Activated effector memory CD4-positive, alpha-beta T cell treated with Interleukin-2 at 50 U/mL for 16 hours (primary cell): ENCODE measurements around the gene OTOA.
"Not testable (repeated sequence)": the region's sequence is repeated elsewhere in the genome, so short reads cannot be mapped to it uniquely, and the experiment has no call there.

Experiments
- DNase-seq: peaks from one replicate; pipeline ENCODE4 v3.0.0-alpha.2; 2020

OTOA gene

DNA sequence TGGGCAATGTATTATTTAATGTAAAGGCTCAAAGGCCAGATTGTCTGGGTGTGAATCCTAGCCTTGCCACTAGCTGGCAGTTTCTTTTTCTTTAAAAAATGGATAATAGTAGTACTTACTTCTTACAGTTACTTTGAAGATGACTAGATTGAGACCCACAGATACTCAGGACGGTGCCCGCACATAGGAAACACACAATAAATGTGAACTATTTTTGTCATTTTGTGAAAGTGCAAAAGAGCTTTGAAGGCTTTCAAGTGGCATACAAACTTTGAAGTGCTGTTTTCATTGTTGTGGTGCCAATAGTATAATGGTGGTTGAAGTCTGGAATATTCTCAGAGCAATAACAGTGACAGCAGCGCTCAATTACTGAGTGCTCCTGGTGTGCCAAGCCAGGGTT, 63.6 kb downstream of the OTOA start:
- DNase-seq = no peak

DNA sequence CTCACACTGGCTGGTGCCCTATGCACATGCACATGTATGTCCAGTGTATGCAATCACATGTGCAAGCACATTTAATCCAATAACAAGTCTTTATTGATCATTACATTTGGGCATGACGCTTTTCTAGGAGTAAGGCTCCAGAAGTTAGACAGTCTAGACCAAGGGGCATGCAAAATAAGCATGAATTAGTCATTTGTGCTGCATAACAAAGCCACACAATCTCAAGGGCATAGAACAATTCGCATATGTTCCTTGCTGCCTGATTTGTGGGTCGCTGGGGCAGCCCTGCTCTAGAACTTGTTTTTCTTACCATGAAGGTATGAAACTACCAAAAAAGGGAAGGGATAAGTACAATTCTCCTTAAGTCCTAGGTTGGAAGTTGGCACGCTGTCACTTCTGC, 67.5 kb downstream of the OTOA start:
- DNase-seq = not testable (repeated sequence)

DNA sequence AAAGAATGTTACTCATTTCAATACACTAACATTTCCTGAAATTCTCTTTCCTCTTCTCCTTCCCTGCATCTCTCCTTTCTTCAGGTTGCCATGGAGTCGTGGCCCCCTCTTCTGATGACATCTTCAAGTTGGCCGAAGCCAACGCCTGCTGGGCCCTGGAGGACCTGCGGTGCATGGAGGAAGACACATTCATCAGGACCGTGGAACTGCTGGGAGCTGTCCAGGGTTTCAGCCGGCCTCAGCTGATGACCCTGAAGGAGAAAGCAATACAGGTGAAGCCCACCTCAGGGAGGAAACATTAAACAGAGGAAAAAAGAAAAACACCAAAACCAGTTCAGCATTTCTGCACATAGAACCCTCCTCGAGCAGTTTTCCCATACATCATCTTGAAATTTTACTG, 76.9 kb downstream of the OTOA start:
- DNase-seq = not testable (repeated sequence)

DNA sequence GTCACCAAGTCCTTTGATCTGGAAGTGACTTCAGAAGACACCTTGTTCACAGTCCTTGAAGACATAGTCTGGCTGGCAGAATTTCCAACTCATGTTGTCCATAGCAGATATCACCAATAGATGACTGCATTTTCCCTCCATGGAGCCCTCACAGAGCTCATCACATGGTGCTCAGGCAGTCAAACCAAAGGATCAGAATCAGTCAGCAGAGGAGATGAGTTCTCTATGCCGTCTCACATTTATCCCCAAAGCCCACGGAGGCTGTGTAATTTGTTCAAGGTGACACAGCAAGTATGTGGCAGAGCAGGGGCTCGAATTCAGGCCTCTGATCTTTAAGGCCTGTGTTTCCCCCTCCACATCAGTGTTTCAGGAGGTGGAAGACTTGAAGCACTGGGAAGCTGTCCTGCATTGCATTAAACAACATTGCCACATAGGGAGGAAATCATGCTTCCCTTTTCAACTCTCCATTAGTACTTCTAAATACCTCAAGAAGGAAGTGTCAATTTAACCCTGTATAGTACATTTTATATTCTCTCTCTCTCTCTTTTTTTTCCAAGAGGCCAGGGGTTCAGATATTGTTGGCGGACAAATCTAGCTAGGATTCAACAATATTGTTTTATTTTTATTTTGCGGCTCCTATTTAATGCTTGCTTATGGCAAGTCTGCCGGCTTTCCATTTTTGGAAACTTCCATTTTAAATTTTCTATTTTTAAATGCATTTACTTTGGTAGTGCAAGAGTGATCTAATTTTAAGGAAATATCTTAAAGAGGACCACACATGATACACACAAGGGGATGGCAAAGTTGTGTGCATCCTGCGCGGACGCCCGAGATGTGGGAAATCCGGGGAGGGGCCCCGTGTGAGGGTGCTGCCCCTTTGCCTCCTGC, 92.7 kb downstream of the OTOA start:
- DNase-seq = not testable (repeated sequence)

DNA sequence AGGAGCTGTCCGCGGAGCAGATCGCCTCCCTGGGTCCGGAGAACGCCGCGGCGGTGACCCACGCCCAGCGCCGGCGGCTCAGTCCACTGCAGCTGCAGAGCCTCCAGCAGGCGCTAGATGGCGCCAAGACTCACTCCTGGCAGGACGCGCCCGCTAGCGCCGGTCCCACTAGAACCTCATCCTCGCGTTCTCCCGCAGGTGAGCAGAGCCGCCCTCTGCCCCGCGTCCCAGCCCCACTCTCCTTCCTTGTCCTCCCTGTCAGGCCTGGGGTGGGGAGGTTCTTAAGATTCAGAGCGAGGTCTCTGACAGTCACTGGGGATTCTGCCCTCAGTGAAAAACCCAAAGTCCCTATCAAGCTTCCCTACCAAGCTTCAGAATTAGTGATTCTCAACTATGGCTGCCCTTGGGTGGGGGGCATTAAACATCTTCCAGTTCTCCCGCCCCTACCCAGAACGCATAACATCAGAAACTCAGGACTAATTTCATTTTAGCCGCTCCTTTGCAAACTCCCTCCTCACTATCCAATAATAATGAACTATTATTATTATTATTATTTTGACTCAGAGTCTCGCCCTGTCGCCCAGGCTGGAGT, 93.4 kb downstream of the OTOA start:
- DNase-seq = not testable (repeated sequence)

DNA sequence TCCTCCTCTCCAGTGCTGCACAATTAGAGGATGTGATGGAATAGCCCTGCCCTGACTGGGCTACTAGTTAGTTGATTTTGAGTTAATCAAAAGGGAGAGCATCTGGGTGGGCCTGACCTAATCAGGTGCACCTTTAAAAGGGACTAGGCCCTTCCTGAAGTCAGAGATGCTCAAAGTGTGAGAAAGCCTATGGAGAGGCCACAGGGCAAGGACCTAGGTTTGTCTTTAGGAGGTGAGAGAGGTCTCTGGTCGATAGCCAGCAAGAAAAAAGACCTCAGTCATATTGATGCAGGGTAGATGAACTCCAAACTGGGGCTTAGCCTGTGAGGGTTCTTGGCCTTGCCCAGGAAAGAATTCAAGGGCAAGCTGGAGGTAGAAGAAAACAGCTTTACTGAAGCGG, 104.5 kb downstream of the OTOA start:
- DNase-seq = not testable (repeated sequence)

DNA sequence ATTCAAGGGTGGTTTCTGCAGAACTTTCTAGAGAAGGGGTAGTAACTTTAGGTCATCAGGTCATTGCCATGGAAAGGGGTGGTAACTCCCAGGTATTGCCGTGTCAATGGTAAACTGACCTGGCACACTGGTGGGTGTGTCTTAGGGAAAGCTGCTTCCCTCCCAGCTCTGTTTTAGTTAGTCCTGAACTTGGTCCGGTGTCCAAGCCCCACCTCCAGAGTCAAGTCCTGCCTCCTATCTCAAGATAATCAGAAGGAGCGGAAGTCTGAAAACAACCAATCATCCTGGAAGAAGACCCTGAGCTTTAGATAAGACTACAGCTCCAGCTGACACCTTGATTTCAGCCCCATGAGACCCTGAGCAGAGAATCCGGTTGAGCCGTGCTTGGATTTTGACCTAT, 105.0 kb downstream of the OTOA start:
- not testable (repeated sequence) for DNase-seq

DNA sequence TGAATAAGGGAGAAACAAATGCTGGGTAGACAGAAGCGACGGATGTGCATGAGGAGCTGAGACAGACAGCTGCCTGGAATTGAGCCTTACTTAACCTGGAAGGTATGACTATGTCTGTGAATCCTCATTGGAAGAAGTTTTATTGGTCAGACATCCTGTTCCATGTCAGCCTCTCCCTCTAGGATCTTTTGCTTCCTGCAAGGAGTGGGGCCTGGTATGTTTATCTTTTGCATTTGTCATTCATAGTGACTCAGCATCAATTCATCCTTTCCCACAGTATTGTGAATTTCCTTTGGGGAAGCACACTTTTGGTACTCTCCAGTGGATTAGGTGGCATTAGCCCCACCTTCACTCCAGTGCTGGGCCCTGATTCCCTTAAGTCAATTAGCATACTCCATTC, 105.5 kb downstream of the OTOA start:
- not testable (repeated sequence) for DNase-seq

DNA sequence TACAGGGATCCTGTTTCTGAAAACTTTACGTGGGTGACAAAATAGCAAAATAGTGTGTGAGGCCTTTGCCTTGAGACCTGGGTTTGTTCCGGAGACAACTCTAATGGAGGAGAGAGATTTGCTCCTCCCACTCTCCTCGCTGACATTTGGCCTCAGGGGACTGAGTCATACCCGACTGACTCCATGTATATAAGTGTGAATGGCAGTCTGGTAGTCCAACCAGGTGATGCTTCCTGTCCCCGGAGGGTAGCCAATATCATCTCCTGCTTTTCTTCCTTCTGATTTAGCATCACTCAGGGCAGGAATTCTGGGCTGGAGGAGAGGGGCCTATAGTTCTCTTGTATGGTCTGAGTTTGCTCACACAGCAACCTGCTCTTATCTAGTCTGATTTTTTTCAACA, 106.8 kb downstream of the OTOA start:
- DNase-seq = not testable (repeated sequence)

DNA sequence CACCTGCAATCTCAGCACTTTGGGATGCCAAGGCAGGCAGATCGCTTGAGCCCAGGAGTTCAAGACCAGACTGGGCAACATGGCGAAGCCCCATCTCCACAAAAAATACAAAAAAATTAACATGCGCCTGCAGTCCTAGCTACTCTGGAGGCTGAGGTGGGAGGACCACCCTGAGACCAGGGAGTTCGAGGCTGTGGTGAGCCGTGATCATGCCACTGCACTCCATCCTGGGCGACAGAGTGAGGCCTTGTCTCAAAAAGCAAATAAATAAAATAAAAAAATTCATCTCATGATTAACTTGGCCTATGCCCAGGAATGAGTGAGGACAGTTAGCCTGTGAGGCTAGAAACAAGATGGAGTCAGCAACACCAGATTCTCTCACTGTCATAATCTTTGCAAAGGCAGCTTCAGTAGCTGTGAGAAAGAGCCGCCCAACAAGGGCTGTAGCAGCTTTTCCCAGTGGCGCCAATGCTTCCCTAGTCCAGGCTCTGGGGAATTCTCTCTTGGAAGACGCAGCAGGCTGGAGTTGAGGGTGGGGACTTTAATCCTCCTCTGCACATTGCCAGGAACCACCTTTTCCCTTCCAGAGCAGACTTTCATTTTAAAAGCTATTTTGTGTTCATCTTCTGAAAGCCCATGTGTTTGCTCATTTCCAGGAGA, 108.9 kb downstream of the OTOA start:
- not testable (repeated sequence) for DNase-seq

DNA sequence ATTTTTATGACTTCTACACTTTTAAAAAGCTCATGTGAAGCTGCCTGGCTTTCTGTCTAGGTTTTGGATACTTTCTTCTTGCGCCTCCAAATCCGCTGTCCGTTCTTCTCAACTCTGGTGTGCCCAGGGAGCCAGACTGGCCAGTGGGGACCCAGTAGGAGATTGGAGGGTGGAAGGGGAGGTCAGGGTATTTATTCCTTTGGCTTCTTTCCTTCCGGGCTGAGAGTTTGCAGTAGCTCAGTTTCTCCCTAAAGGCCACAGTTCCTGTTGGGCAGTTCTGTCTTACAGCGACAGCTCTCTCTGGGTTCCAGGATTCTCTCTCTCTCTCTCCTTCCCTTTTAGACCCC, 109.4 kb downstream of the OTOA start:
- DNase-seq = not testable (repeated sequence)

DNA sequence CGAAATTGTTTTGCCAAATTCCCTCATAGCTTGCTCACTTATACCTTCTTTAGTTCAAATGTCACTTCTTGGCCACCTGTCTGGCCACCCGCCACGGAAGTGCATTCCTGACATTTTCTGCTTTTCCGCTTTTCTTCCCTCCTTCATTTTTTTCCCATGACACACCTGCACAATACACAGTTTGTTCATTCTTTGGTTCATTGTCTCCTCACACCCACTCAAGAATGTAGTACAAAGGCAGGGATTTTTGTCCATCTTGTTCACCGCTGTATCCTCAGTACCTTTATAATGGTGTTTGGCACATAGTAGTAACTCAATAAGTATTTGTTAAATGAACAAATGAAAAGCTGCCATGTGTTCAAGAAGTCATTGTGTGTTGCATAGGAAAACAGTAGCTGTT, 116.8 kb downstream of the OTOA start:
- not testable (repeated sequence) for DNase-seq

DNA sequence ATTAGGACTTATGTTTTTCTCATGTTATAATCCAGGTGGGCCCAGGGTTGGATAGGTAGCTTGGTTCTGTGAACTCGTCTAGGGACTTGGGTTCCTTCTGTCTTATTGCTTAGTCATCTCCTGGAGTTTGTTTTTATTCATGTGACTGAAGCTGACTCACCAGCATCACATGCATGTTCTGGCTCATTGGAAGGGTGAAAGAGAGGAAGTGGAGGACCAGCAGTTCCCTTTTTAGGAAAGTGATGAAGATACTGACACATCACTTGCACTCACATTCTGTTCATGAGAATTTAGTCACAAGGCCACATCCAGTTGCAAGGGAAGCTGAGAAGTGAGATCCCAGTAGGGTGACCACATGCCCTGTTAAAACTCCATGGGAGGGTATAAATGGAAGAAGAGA, 126.7 kb downstream of the OTOA start:
- DNase-seq = not testable (repeated sequence)

DNA sequence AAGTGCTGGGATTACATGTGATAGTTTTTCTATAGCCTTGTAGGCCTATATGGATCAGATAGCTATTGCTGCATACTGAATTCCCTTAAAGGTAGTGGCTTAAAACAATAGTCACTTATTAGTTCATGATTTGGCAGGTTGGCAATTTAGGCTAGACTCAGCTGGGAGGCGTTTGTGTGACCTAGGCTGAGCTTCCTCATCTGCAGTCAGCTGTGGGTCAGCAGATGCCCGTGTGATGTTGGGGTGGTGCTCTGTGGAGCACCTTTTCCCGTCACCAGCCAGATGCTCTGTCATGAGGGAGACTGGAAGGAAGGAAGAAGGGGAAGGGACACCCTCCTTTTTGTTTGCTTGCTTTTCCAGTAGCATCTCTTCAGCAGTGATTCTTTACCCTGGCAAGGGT, 129.5 kb downstream of the OTOA start:
- DNase-seq = not testable (repeated sequence)

DNA sequence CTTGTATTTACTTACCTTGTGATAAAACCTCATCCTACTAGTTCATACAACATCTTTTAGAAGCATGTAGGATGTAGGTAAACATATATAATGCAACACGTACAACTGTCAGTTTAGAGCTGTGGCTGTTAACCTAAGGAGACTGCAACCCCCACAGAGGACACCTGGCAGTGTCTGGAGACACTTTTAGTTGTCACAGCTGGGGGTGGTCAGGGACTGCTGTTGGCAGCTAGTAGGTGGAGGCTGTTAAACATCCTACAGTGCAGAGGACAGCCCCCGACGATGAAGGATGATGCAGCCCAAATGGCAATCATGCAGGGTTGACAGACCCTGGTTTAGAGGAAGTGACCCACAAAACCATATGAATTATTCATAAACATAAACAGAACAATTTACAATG, 134.8 kb downstream of the OTOA start:
- DNase-seq = not testable (repeated sequence)

DNA sequence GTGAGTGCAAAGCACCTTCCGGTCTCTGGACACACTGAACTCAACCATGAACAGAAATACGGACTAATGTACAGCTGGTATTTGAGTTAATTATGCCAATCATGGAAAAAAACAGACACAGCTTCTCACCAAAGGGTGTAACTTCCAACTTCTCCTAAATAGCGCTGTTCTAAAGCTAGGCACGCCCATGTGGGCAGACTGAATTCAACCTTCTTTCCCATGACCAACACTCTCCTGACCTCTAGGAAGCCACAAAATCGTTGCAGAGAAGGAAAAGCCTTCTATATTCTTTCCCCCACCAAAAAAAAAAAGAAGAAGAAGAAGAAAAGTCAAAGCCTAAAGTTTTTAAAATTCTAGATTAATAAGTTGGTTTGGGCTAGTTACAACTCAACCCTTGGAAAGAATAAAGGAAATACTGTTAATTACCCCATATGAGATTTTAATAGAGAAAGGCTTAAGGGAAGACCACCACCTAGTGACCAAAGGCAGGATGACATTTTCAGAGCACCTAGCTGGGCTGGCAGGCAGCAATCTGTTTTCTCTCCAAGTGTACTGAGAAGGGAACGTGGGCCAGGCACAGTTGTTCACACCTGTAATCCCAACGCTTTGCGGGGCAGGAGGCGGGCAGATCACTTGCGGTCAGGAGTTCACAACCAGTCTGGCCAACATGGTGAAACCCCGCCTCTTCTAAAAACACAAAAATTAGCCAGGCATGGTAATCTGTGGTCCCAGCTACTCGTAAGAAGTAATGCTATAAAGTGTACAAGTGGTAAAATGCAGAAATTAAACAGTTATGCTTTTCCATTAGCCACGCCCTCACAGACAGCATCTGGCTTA, 138.0 kb downstream of the OTOA start:
- not testable (repeated sequence) for DNase-seq

DNA sequence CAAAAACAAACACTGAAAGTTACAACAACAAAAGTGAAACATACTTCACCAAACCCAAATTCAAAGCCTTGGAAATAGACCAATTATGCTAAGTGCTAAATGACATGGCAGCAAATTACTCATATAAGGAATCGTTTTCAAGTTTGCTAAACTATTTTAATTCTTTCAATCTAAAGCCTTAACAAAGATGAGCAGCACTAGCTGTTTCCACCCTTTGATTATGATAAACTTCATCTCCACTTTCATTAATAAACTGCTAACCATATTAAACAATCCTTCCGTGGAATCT, 138.6 kb downstream of the OTOA start:
- not testable (repeated sequence) for DNase-seq
